Measurements from ENCODE around the gene ZNF219. TPM values are rescaled to one million over a fixed set of nuclear protein-coding genes. Genes with fewer than 3 reads are reported as not detected.

Gene ZNF219
- total and polyA plus RNA-seq, 2 of the 13 experiments (the other 11 are each of a cell fraction or from before 2014, with no cell fraction given) = 34.5 to 36.6 TPM

- DNase-seq (ENCODE audit: low spot score) (peak; percentile 79), FAIRE-seq (no peak), ATAC-seq (peak; percentile 73)
- Histone ChIP-seq H3K4me1 (ENCODE audit: insufficient read depth, low read length) (peaks cover 56% of the 10 kb centered on the region), H3K36me3 (replicated peaks in 1 of 2; ENCODE audit: control insufficient read depth in 1 of 2, insufficient read depth in 2 of 2, low read length in 2 of 2) (no peaks in the 10 kb centered on the region), H3K4me3 (replicated peaks in 1 of 3; ENCODE audit: insufficient read depth in 1 of 3, low read depth in 2 of 3, low read length in 3 of 3) (no peak overlapping the region), H3K27me3 (ENCODE audit: control insufficient read depth in 1 of 2, insufficient read depth in 2 of 2, low read length in 2 of 2) (no peaks in the 10 kb centered on the region), H3K9ac (ENCODE audit: insufficient read depth, low read depth, low read length) (peak overlapping the region; percentile 30), H3K9me3 (ENCODE audit: low read length) (no peaks in the 10 kb centered on the region), H3K4me2 (ENCODE audit: low read depth, low read length) (peak overlapping the region; percentile 46), H2AFZ (ENCODE audit: low read length) (no peak overlapping the region), H4K20me1 (ENCODE audit: insufficient read depth, low read length) (no peaks in the 10 kb centered on the region), H3K27ac (ENCODE audit: extremely low read length, insufficient read depth, low read length) (peak overlapping the region; percentile 67), H3K79me2 (ENCODE audit: insufficient read depth, low read length) (no peaks in the 10 kb centered on the region)
- BruUV-seq (replicated peaks) = no TSS peak
- ChIA-PET CTCF (ENCODE audit: low intra/inter-chr PET ratio, low total read pairs) (interaction anchor here (8.0 kb wide), 1 partner anchor 16 kb away, joined by 320 read pairs; the partner anchor contains the start of gene ZNF219), POLR2A (interaction anchor here (1.5 kb wide), 1 partner anchor 12 kb away, joined by 4 read pairs; no protein-coding TSS in a partner anchor)
- 37% methylated on average over 6 of the region's 6 CpGs for WGBS (ENCODE audit: low lambda C conversion rate)
- in situ Hi-C loops (cut with HindIII; ENCODE audit: extremely low pct_ligation_motif_present, low pct_unique_long_range_greater_than_20kb) = no loop called here
- intact Hi-C loops (cut with micrococcal nuclease; ENCODE audit: unreplicated experiment) = no loop called here
- TF ChIP-seq TFE3 (CRISPR knock-in tag; IDR thresholded peaks at IDR 0.05) = no peak
- peak; percentile 48; the same call in 1 of the 2 replicates for TF ChIP-seq ZNF607 (CRISPR knock-in tag; IDR thresholded peaks at IDR 0.05; ENCODE audit: borderline replicate concordance)
- 0 out of 2 replicates have a peak, but pooled peaks have one; percentile 48 for TF ChIP-seq ZNF292 (CRISPR knock-in tag; IDR thresholded peaks at IDR 0.05; ENCODE audit: borderline replicate concordance, low read depth)
- peak; percentile 50; the same call in 1 of the 2 replicates for TF ChIP-seq ZNF263 (CRISPR knock-in tag; IDR thresholded peaks at IDR 0.05)
- peak; percentile 56 for TF ChIP-seq NFYB (CRISPR knock-in tag; IDR thresholded peaks at IDR 0.05)
- TF ChIP-seq POLR2A (IDR thresholded peaks at IDR 0.05; ENCODE audit: insufficient read depth in 1 of 2, low read depth in 2 of 2, low read length in 2 of 2) = peak in 1 of 2 experiments; percentile 49; a peak in 1 of 4 replicates
- peak; percentile 79; the same call in 1 of the 3 replicates for TF ChIP-seq MXI1 (IDR thresholded peaks at IDR 0.05; ENCODE audit: borderline replicate concordance, low read depth, low read length)
- TF ChIP-seq NFYC (CRISPR knock-in tag; IDR thresholded peaks at IDR 0.05) = peak; percentile 28; the same call in 1 of the 2 replicates
- TF ChIP-seq POLR2AphosphoS5 (IDR thresholded peaks at IDR 0.05; ENCODE audit: low read depth, low read length) = peak; percentile 71
- peak; percentile 20 to 52; a peak in 1 of 4 replicates for TF ChIP-seq EP300 (IDR thresholded peaks at IDR 0.05; ENCODE audit: low read depth in 2 of 2, low read length in 2 of 2)
- no peak for TF ChIP-seq EP300 (CRISPR knock-in tag; IDR thresholded peaks at IDR 0.05; ENCODE audit: borderline replicate concordance)
- 0 out of 2 replicates have a peak, but pooled peaks have one; percentile 33 for TF ChIP-seq DRAP1 (CRISPR knock-in tag; IDR thresholded peaks at IDR 0.05)
- 0 out of 2 replicates have a peak, but pooled peaks have one; percentile 34 for TF ChIP-seq ZNF567 (CRISPR knock-in tag; IDR thresholded peaks at IDR 0.05; ENCODE audit: borderline replicate concordance)
- peak; percentile 30; the same call in 1 of the 2 replicates for TF ChIP-seq SAP130 (CRISPR knock-in tag; IDR thresholded peaks at IDR 0.05; ENCODE audit: low read depth)
- TF ChIP-seq ATF1 (CRISPR knock-in tag; IDR thresholded peaks at IDR 0.05) = no peak
- TF ChIP-seq ARID3A (IDR thresholded peaks at IDR 0.05; ENCODE audit: low read depth, low read length) = peak; percentile 18; the same call in 1 of the 2 replicates
- 0 out of 2 replicates have a peak, but pooled peaks have one; percentile 31 for TF ChIP-seq POGK (CRISPR knock-in tag; conservative IDR thresholded peaks at IDR 0.05)
- peak; percentile 75 for TF ChIP-seq ASH2L (IDR thresholded peaks at IDR 0.05; ENCODE audit: insufficient read length, low read depth, low read length)
- no peak for TF ChIP-seq NR3C1 (CRISPR knock-in tag; IDR thresholded peaks at IDR 0.05)
Measured at GRCh38 chr14:21109377-21110138, 11.1 kb upstream of the ZNF219 start.

All from HepG2 (cell line).